GM21786 (cell line): ENCODE measurements around the gene CADPS.

Experiments
- ATAC-seq: cut with Tn5 transposase; IDR thresholded peaks from one replicate; pipeline ENCODE4 v1.9.1; 2021; ENCODE audit not compliant: unreplicated experiment

The CADPS gene

DNA sequence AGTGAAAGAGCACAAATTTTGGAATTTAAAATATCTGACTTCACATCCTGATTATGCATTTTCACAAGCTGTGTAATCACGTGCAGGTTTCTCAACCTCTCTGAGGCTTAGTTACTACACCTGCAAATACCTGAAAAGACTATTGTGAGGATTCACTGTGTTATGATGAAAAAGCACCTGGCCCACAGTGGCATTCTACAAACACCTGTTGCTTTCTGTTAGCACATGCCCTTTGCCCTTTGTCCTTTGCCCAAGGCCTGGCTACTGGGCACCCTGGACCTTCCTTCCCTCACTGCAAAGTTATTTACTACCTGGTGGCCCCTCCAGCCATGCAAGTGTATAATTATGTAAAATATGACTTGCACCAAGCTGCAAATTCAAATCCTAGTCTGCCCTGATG lies 227.5 kb downstream of the CADPS start:
- no peak for ATAC-seq

DNA sequence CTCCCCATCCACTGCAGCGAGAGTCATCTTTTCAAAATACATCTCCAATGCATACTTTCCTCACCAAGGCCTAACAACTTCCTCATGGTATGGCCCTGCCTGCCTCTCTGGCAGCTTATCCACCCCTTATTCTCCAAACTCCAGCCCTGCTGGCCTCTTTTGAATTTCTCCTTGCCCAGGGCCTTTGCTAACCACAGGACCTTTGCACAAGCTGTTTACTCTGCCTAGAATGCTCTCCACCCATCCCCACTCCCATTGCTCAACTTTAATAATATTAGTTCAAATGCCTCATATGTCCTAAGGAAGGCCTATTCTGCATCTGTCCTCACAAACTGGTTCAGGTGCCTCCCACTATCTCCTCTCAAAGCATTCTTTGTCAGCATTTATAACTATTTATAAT lies 230.7 kb downstream of the CADPS start:
- no peak for ATAC-seq

DNA sequence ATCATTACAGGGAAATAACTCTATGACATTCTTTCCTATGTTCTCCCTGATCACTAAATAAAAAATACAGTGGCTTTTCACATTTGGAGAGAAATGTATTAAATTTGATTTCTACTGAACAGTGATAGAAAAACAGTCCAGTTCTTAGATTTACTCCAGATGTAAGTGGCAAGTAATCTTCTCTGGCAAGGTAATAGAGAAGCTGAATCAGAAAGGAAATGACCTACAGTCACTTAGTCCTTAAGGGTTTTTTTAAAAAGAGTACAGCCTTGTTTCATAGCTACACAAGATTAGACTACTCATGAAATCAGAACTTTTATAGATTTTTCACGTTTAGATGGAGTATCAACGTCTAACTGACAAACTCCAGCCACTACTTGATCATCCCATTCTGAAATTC lies 236.9 kb downstream of the CADPS start:
- no peak for ATAC-seq

DNA sequence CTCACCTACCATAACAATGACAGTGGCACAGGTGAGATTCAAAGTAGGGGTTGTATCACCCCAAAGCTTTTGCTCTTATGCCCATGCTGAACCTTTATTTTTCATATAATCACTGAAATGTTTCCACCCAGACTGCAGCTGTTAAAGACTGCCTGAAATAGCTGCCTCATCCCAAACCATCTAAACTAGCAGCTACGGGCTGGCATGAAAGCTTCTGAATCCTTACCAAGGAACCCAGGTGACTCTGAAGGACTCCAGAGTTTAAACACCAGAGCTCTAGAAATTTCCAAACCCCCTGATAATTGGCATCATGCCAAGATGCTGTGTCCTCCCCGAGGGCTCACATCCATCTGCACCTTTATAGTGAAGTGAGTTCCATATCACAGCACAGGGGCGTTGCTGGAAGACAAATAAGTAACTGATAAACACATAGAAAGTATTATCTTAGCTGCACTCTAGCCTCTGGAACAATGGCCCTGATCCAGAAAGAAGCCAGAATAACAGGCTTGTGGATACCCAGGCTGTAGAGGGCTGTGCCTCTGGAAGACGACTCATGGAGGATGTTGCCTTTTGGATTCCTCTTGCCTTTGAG lies 238.9 kb downstream of the CADPS start:
- ATAC-seq: no peak

DNA sequence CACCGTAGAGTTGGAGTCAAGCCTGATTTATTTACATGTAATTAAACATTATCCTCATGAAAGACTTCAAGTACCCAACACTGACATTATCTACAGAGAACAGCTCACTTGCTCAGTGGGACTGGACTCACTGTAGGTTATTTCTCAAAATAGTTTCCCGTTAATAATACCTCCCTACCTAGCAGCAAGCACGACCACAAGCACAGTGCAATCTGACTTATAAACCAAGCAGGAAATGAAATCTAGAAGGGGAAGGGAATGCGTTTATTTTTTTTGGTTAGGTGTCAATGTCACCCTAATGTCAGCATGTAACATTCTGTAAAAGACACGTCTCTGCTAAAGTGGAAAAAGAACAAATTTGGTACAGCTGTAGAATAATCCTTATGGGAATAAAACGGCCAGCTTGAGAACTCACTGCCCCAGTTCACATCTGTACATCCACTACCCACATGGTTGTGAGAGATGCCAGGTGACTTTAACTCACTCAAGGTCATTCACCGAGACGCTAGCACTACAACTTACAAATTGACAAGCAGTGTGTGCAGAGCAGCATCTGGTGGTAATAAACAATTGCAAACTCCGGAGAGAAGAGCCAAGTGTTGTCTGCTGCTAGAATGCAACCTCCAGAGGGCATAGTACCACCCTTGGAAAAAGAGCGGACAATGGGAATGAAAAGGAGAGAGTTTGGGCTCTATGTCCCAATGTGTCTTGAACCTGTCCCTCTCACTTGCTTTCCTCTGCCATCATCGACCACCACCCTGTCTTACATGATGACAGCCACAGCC lies 242.5 kb downstream of the CADPS start:
- ATAC-seq: no peak

DNA sequence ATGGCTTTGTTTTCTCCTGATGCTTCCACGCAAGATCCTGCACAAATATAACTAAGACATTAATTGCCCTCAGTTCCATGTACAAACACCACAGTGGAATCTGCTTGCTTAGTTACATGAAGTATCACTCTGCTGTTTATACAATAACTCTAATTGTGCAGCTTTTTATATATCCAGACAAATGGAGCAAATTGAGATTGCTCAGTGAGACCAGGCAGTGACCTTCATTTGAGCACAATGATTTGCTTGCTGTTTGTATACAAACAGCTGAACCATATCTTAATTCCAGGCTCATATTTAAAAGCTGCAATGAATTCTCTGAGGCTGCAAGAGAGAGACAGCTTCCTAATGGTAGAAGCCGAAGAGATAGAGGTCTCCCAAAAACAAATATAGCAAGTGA lies 243.7 kb downstream of the CADPS start:
- no peak for ATAC-seq

DNA sequence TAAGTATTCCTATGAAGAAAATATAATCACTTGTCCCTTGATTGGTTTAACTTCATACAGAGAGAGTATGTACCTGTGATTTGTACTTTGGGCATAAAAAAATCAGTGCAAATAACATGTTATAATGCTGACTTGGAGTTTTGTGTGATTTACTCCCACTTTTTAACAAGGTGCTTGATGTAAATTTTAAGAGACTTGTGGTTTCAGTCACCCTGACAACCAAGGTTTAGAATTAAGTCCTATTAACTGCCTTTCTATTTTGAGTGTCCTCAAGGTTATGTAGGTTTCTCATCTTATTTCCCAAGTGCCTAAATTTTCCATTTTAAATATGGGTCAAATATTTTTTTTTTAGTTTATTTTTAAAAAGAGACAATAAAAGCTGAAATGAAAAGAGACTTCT lies 244.6 kb downstream of the CADPS start:
- ATAC-seq: no peak

DNA sequence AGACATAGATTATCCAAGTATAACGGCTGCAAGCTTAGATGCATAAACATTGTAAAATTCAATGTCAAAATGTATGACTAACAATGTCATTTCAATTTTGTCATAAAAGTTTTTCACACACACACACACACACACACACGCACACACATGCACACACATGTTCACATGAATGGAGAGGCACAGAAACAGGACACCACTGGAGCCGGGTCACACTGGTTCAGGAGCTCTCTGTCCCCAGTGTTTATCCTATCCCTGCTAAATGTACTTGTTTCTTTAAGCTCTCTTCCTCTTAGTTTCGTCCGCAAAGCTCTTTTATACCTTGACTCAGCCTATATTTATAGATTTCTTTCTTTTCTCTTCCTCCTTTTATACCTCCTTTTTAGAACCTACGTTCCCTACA lies 249.9 kb downstream of the CADPS start:
- ATAC-seq: no peak

DNA sequence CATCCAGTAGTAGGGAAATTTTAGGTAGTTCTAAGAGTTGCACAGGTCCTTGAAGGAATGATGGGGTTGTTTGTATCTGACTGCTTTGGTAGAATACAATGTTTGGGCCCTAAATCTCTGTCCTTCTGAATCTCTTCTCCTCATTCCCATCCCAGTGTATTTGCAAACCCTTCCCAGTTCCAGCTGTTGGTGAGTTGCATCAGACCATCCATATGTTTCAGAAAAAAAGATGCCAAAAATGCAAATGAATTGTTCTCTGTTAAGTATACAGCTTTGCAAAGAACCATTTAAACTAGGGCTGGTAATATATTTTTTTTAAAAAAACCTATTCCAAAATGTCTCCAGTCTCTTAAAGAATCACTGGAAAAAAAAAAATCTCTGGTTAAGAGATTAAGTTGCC lies 251.0 kb downstream of the CADPS start:
- no peak for ATAC-seq

DNA sequence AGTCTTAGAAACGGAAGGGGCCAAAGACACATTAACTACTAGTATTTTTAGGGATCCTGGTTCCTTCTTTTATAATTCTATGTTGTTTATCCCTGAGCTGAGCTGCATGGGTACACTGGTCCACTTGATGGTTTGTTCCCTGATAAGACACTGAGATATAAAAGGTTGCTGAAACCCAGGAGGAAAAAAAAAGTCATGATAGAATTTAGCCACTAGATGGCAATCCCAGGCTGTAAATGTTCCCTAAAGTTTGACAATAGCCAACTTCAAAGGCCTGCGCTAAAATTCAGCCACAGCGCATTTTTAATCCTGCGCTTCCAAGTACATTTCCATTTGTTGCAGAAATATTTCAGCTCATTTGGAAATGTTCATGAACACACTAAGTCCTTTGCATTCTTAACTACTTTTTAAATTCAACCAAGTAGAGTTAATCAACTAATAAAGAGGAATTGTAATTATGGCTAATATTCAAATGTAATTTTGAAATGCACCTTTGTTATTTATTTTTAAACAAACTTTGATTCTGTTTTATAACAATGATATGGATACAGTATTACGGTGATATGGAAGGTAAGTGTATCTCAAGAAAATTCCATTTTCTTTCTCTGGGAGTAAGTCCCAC lies 252.6 kb downstream of the CADPS start:
- no peak for ATAC-seq

DNA sequence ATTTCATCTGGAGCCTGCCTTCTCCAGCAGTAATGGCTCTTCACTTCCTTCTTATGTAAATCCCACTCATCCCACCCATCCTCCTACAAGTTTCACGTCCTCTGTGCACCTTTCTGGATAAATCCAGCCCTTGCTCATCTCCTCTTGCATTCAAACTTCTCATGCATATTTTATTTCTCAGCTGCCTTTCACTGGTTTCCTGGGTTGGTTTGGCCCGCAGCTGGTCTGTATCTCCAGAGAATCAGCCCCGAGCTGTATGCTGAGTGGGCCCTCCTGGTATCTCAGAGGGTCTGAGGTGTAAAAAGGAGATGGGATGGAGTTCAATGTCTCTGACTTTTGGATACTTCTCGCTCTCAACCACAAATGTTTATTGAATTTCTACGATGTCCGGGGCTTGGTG lies 253.3 kb downstream of the CADPS start:
- ATAC-seq: no peak

DNA sequence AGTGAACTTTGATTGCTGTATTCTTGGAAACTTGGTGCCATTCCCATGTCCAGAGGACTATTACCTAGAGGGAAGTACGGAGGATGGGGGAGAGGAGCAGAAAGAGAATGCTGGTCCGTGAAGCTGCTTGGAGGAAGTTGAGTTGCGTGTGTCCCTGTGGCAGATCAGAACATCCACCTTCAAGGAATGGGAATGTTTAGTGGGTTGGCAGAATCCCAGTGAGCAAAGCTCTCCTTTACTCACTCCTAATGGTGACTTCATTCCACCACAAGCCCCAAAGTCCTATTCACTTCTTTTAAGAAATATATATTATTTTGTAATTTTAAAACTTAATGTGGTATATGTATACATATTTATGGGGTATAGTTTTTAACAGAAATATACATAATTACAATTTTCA lies 254.0 kb downstream of the CADPS start:
- no peak for ATAC-seq

DNA sequence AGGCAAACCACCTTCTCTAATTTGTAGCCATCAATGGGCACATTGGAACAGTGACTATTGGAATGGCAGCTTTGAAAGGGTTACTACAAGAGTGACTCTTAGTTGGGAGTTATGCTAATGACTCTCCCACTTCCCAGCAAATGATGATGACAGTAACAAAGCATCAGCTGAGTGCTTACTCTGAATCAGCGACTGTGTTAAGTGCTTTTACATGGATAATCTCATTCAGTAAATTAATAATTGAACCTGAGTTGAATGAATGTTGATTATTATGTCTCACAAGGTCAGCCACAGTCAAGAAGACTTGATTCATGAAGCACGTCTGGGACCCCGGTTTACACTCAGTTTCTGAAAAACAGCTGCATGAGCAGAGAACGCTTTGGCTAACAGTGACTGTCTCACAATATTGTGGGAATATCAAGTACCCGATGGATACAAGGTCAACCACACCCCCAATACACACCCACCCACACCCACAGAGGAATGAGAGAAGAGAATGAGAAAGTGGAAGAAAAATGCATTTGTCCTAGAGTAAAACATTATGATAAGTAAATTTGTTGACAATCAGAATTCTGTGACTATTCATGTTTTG lies 259.9 kb downstream of the CADPS start:
- no peak for ATAC-seq

DNA sequence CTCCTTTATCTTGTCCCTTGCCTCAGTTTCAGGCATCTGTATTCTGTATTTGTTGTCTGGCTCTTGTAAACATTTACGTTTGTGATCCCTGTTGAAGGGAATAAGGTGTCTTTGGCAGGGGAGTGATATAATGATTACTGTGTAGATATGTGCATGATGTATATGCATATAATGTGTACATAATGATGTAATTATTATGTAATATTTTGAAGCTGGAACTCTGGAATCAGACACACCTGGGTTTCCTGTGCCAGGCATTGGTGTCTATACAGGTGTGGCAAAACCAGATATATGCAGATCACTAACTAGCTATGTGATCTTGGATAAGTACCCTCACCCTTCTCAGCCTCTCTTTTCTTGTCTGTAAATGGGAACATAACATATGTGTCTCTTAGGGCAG lies 260.7 kb downstream of the CADPS start:
- no peak for ATAC-seq

DNA sequence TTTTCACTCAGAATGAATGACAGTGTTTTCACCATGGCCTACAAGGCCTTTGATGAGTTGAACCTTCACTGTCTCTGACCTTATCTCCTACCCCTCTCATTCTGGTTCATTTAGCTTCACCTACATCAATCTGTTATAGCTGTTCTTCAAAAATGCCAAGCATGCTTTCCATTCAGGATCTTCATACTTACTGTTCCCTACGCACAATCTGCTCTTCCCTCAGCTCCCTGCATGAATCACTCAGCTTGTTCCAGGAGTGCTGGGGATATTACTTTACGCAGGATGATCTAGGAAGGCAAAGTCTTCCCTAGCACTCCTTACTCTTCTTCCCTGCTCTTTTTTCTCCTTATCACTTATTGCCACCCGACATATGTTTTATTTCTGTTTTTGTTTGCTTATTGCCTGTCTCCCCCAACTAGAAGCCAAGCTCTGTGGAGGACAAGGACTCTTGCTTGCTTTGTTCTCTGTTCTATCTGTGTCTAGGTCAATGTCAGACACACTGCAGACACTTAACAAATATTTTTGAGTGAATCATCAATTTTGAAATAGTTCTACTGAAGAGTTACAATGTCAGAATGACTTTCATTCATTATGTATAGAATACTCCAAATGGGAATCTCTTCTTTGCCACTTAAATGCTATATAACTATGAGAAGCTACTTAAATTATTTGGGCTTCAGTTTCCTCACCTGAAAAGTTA lies 263.5 kb downstream of the CADPS start:
- no peak for ATAC-seq

DNA sequence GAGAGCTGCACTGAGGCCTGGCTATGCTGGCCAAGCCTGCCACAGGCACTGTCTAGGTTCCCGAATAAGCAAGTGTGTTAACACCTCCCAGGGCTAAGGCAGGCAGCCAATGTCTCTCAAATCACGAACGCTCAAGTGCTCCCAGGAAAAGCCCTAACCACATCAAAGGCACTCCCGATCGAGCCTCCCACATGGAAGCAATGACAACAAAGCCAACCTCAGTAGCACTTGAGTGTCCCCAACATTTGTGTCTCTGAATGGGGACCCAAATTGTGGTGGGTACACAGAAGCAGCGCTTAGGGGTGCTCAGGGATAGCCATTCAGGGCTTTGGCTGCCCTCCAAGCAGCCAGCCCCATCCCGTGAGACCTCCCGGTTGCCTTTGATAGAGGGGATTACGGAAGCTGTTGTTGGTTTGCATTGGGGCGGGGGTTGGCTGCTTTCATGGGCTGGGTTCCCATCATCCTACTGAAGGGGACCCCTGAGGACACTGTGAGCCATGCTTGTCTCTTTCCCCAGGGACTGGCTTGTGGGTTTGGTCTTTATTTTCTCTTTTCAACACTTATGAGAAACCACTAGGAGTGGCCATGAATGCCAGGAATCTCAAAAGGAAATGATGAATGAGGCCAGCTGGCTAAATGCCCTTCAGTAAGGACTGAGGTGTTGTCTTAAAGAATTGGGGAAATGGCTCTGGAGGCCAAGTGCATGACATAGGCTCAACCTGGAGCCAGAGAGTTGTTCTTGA lies 267.8 kb downstream of the CADPS start:
- no peak for ATAC-seq

DNA sequence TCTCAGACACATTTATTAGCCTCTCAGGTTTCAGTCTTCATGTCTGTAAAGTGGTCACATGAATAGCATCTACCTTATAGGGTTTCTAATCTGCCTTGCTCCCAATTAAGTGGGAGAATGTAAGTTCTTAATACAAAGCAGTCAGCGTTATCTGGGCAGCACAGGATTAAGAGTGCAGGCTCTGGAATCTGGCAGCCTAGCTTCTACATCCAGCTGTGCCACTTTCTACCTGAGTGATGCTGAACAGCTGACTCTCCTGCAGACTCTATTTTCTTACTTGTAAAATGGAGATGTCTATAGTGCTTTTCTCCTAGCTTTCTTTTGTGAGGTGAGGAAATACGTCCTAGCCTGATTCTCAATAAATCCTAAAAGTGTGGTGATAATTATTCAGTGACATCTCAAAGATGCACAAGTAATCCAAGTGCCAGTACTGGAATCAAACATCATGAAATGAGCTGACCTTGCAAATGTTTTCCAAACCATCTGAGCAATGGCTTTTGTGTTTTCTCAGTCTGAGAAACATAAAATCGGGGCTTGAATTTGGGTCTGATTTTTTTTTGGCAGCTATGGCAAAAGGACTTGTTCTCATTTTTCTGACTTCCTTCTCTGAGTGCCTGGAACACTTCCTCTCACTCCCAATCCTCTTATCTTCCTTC lies 269.7 kb downstream of the CADPS start:
- no peak for ATAC-seq

DNA sequence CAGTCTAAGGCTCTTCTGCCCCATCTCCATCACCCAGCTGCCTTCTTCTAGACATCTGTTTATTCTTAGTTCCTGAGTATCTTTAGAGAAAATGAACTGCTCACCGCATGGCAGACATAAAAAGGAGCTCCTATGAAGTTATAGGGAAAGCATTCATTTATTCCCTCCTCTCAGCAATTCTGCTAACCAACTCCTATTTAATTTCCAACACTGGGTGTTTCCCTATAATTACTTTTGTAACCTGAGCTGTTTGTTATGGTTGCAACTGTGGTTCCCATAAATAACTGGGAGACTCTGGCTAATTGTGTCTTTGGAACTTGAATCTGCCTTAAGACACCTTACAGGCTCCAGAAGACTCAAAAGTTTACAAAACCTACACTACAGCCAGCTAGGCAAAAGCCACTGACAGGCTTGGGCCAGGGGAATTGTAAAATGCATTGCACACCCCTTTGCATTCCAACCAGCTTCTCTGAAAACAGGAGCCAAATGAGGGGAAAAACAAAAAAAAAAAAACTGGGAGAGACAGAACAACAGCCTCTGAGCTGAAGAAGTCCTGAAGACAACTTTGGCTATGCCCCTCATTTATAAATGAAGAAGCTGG lies 270.4 kb downstream of the CADPS start:
- no peak for ATAC-seq

DNA sequence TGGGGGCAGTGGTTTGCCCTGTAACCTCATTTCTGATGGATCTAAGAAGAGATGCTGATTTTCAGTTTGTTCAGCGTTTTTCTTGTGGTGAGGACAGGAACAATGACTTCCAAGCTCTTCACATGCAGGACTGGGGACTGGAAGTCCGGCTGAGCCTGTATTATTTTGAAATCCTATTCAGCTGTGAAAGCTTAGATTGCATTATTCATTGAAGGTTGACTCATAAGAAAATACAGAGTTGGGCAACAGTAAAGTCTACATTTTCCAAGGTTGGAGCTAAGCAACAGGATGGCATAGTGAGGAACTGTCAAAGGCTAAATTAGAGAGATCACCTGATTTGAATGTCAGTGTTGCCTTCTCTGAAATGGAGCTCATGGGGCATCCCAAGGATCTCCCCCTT lies 270.9 kb downstream of the CADPS start:
- no peak for ATAC-seq

DNA sequence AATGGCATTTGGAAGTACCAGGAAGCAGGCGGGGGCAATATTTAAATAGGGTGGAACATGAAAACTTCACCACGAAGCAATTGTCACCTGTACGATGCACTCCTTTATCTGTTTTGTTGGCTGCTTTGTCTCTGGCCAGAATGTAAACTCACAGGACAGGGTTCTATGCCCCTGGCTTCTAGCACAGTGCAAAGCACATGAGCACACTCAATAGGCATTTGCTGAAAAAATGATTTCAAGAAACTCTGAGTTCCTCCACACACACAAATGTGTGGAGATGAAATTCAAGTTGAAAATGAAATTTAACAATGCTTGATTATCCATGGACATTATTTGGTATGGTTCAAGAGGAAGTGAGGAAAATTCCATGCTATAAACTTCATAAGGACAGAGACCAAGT lies 272.2 kb downstream of the CADPS start:
- ATAC-seq: no peak
